Stimulated activated naive B cell treated with anti-CD40 and anti-IgM and Interleukin-4, amounts not matched to agents 10 μg/mL and 1 μg/mL and 100 μg/mL, for 72 hours (primary cell): Measurements from ENCODE around the gene GGT5.

Experiments used
- ATAC-seq, 2 donors: fragments of 150-1000 bp; cut with Tn5 transposase; replicated peaks; 2 replicates each; pipeline ENCODE4 v1.10.0; 2021; ENCODE audit warnings: moderate library complexity in 1 of 2
- DNase-seq: peaks from one replicate; pipeline ENCODE4 v3.0.0; 2021
- H3K27ac Mint-ChIP-seq: one replicate; pipeline ENCODE4 v1.8.0; 2022; ENCODE audit warnings: mild to moderate bottlenecking, mixed read lengths
- H3K27me3 Mint-ChIP-seq, 2 donors: one replicate each; pipeline ENCODE4 v1.8.0; 2022; ENCODE audit warnings: mixed read lengths in 2 of 2
- H3K36me3 Mint-ChIP-seq, 2 donors: one replicate each; pipeline ENCODE4 v1.8.0; 2022; ENCODE audit warnings: mixed read lengths in 2 of 2, mild to moderate bottlenecking in 1 of 2
- H3K4me1 Mint-ChIP-seq, 2 donors: one replicate each; pipeline ENCODE4 v1.8.0; 2022; ENCODE audit warnings: mixed read lengths in 2 of 2, mild to moderate bottlenecking in 1 of 2
- H3K4me3 Mint-ChIP-seq, 2 donors: one replicate each; pipeline ENCODE4 v1.8.0; 2022; ENCODE audit warnings: mild to moderate bottlenecking in 2 of 2, mixed read lengths in 2 of 2, moderate library complexity in 1 of 2
- H3K9me3 Mint-ChIP-seq, 2 donors: one replicate each; pipeline ENCODE4 v1.8.0; 2022; ENCODE audit warnings: mixed read lengths in 2 of 2, mild to moderate bottlenecking in 1 of 2

GGT5 gene

GRCh38 chr22:24171822-24172221, 73.1 kb downstream of the GGT5 start:
- H3K4me1 Mint-ChIP-seq, result no peaks in the 10 kb centered on the region
- H3K4me3 Mint-ChIP-seq, result no peak overlapping the region
- peaks cover 18 to 43% of the 10 kb centered on the region in 2 donors for H3K36me3 Mint-ChIP-seq
- ATAC-seq, result no peak
- no peak overlapping the region for H3K27ac Mint-ChIP-seq
- no peaks in the 10 kb centered on the region for H3K9me3 Mint-ChIP-seq
- H3K27me3 Mint-ChIP-seq, result no peaks in the 10 kb centered on the region
- DNase-seq, result no peak

GRCh38 chr22:24170632-24171031, 74.2 kb downstream of the GGT5 start:
- peaks cover 0 to under 1% of the 10 kb centered on the region in 2 donors for H3K4me1 Mint-ChIP-seq
- no peak overlapping the region for H3K27ac Mint-ChIP-seq

GRCh38 chr22:24170188-24170587, 74.7 kb downstream of the GGT5 start:
- Mint-ChIP-seq H3K36me3 (peaks cover 13 to 42% of the 10 kb centered on the region in 2 donors), H3K4me1 (peaks cover 0 to 2% of the 10 kb centered on the region in 2 donors), H3K9me3 (no peaks in the 10 kb centered on the region), H3K27ac (no peak overlapping the region), H3K4me3 (no peak overlapping the region), H3K27me3 (no peaks in the 10 kb centered on the region)
- no peak for DNase-seq
- ATAC-seq, result no peak

More at GRCh38 chr22:24170632-24171031, 74.2 kb downstream of the GGT5 start:
- H3K36me3 Mint-ChIP-seq, result peaks cover 13 to 43% of the 10 kb centered on the region in 2 donors
- no peak for ATAC-seq
- H3K27me3 Mint-ChIP-seq, result no peaks in the 10 kb centered on the region
- H3K9me3 Mint-ChIP-seq, result no peaks in the 10 kb centered on the region
- no peak for DNase-seq
- no peak overlapping the region for H3K4me3 Mint-ChIP-seq
